H1 (cell line): ENCODE measurements around the gene MS4A3. TPM values are rescaled to one million over a fixed set of nuclear protein-coding genes. Genes with fewer than 3 reads are reported as not detected.

ENCODE experiments used
- CTCF ChIA-PET: fragments of 300-600 bp; sonication (Branson Sonifier 250); formaldehyde crosslinking; loops from one replicate; lab custom pipeline; 2021; ENCODE audit not compliant: partially characterized antibody; lab: Charles Lee
- POLR2A ChIA-PET: fragments of 300-600 bp; sonication (Branson Sonifier 250); formaldehyde crosslinking; loops from one replicate; lab custom pipeline; 2021; ENCODE audit warnings: inconsistent platforms; ENCODE audit not compliant: partially characterized antibody; lab: Charles Lee
- DNase-seq, 2 experiments: peaks; one replicate each; pipeline versions ENCODE4 v3.0.0 to v3.0.0-alpha.2; 2010 to 2022; ENCODE audit warnings: low spot score in 2 of 2, low read depth in 1 of 2, mixed read lengths in 1 of 2
- FAIRE-seq: peaks from 2 replicates; lab custom pipeline; 2011; peaks lifted over from hg19 to GRCh38; lab: Jason Lieb, UNC
- H2AFZ ChIP-seq: 2 replicates; pipeline ENCODE4 v1.8.1; 2012; ENCODE audit warnings: low read length, inconsistent platforms
- H2AK5ac ChIP-seq: 2 replicates; pipeline ENCODE4 v1.6.1; 2013; ENCODE audit warnings: low read depth, low read length
- H2BK120ac ChIP-seq: replicated peaks from 2 replicates; pipeline ENCODE3; 2013; ENCODE audit warnings: low read depth, low read length, inconsistent platforms
- H2BK12ac ChIP-seq: 2 replicates; pipeline ENCODE4 v1.6.1; 2013; ENCODE audit warnings: low read depth, low read length
- H2BK15ac ChIP-seq: 2 replicates; pipeline ENCODE4 v1.6.1; 2013; ENCODE audit warnings: low read length
- H2BK20ac ChIP-seq: 2 replicates; pipeline ENCODE4 v1.6.1; 2013; ENCODE audit warnings: low read length
- H2BK5ac ChIP-seq: 2 replicates; pipeline ENCODE4 v1.6.1; 2013; ENCODE audit warnings: low read depth, low read length
- H3K14ac ChIP-seq: 2 replicates; pipeline ENCODE4 v1.6.1; 2013; ENCODE audit warnings: inconsistent platforms; ENCODE audit not compliant: insufficient read length
- H3K18ac ChIP-seq: 2 replicates; pipeline ENCODE4 v1.6.1; 2013; ENCODE audit warnings: low read length; ENCODE audit errors: extremely low read depth
- H3K23ac ChIP-seq: 2 replicates; pipeline ENCODE4 v1.6.1; 2013; ENCODE audit warnings: inconsistent platforms; ENCODE audit not compliant: insufficient read length
- H3K23me2 ChIP-seq: 2 replicates; pipeline ENCODE4 v1.6.1; 2013; ENCODE audit warnings: low read depth, low read length
- H3K27ac ChIP-seq: 2 replicates; pipeline ENCODE4 v1.6.1; 2011; ENCODE audit warnings: low read depth, low read length, inconsistent platforms
- H3K27me3 ChIP-seq, 4 experiments: replicated peaks in 1 of 4; 1 replicate in 1 of 4; 2 replicates in 3 of 4; pipeline versions ENCODE4 v1.6.1 to v1.8.1; 2011 to 2013; ENCODE audit warnings: low read length in 3 of 4, mild to moderate bottlenecking in 3 of 4, inconsistent platforms in 2 of 4, mixed read lengths in 2 of 4, moderate library complexity in 1 of 4; ENCODE audit not compliant: control insufficient read depth in 3 of 4, insufficient read depth in 3 of 4; ENCODE audit errors: extremely low read depth in 1 of 4
- H3K36me3 ChIP-seq, 4 experiments: 2 replicates each; pipeline versions ENCODE4 v1.6.1 to v1.8.1; 2011 to 2013; ENCODE audit warnings: mild to moderate bottlenecking in 4 of 4, low read length in 3 of 4, moderate library complexity in 2 of 4, control low read depth in 1 of 4, inconsistent platforms in 1 of 4; ENCODE audit not compliant: insufficient read depth in 4 of 4, control insufficient read depth in 2 of 4
- H3K4ac ChIP-seq: replicated peaks from 2 replicates; pipeline ENCODE3; 2013; ENCODE audit warnings: low read length, low read depth, mixed read lengths, inconsistent platforms; ENCODE audit not compliant: insufficient read length
- H3K4me1 ChIP-seq, 4 experiments: replicated peaks in 1 of 4; 1 replicate in 1 of 4; 2 replicates in 3 of 4; pipeline versions ENCODE4 v1.6.1 to v1.8.1; 2011 to 2013; ENCODE audit warnings: low read length in 3 of 4, inconsistent platforms in 2 of 4, mixed read lengths in 1 of 4; ENCODE audit not compliant: insufficient read depth in 4 of 4, control insufficient read depth in 3 of 4
- H3K4me2 ChIP-seq, 2 experiments: 2 replicates each; pipeline versions ENCODE4 v1.6.1 to v1.8.1; 2011 to 2013; ENCODE audit warnings: low read depth in 2 of 2, low read length in 2 of 2, control low read depth in 1 of 2, inconsistent platforms in 1 of 2, mild to moderate bottlenecking in 1 of 2; ENCODE audit not compliant: insufficient read depth in 1 of 2
- H3K4me3 ChIP-seq, 4 experiments: fragments of 200-600, 300-600 bp in 1 of 4; sonication (generic), shearing (Covaris generic), sonication (Bioruptor Twin) in 1 of 4; 2 replicates each; pipeline versions ENCODE4 v1.5.1 to v1.8.1; 2011 to 2016; ENCODE audit warnings: low read length in 4 of 4, low read depth in 3 of 4, control low read depth in 2 of 4, inconsistent platforms in 2 of 4, mild to moderate bottlenecking in 2 of 4, mixed read lengths in 1 of 4, moderate library complexity in 1 of 4; ENCODE audit not compliant: insufficient read depth in 2 of 4; ENCODE audit errors: extremely low read depth in 1 of 4
- H3K56ac ChIP-seq: replicated peaks from 2 replicates; pipeline ENCODE3; 2013; ENCODE audit warnings: low read depth, mild to moderate bottlenecking, mixed read lengths, low read length, inconsistent platforms; ENCODE audit not compliant: insufficient read length
- H3K79me1 ChIP-seq: 2 replicates; pipeline ENCODE4 v1.6.1; 2013; ENCODE audit warnings: low read depth, low read length, control low read depth
- H3K79me2 ChIP-seq, 2 experiments: 2 replicates each; pipeline versions ENCODE4 v1.6.1 to v1.8.1; 2012 to 2013; ENCODE audit warnings: low read length in 2 of 2, mild to moderate bottlenecking in 2 of 2, inconsistent platforms in 1 of 2; ENCODE audit not compliant: insufficient read depth in 2 of 2, control insufficient read depth in 1 of 2
- H3K9ac ChIP-seq, 4 experiments: replicated peaks in 1 of 4; 1 replicate in 1 of 4; 2 replicates in 3 of 4; pipeline versions ENCODE4 v1.6.1 to v1.8.1; 2011 to 2013; ENCODE audit warnings: low read depth in 3 of 4, low read length in 3 of 4, control low read depth in 2 of 4, mild to moderate bottlenecking in 2 of 4, moderate library complexity in 2 of 4, inconsistent platforms in 1 of 4; ENCODE audit errors: extremely low read depth in 1 of 4
- H3K9me3 ChIP-seq, 2 experiments: 2 replicates each; pipeline versions ENCODE4 v1.6.1 to v1.8.1; 2012 to 2013; ENCODE audit warnings: mild to moderate bottlenecking in 2 of 2, moderate library complexity in 2 of 2, control low read depth in 1 of 2, inconsistent platforms in 1 of 2, low read depth in 1 of 2, low read length in 1 of 2, mixed read lengths in 1 of 2; ENCODE audit not compliant: insufficient read depth in 2 of 2
- H4K20me1 ChIP-seq, 2 experiments: replicated peaks in 1 of 2; 2 replicates each; pipeline versions ENCODE3 to v1.8.1; 2011 to 2013; ENCODE audit warnings: inconsistent platforms in 2 of 2, low read length in 2 of 2, mild to moderate bottlenecking in 1 of 2; ENCODE audit not compliant: insufficient read depth in 2 of 2, control insufficient read depth in 1 of 2
- H4K5ac ChIP-seq: 2 replicates; pipeline ENCODE4 v1.6.1; 2013; ENCODE audit warnings: low read length, low read depth, mixed read lengths, inconsistent platforms; ENCODE audit not compliant: insufficient read length
- H4K8ac ChIP-seq: 2 replicates; pipeline ENCODE4 v1.8.0; 2013; ENCODE audit warnings: mild to moderate bottlenecking, moderate library complexity, low read length, inconsistent platforms; ENCODE audit not compliant: insufficient read depth; ENCODE audit errors: extremely low read depth
- H4K91ac ChIP-seq: replicated peaks from 2 replicates; pipeline ENCODE3; 2013; ENCODE audit warnings: low read length, mixed read lengths, inconsistent platforms; ENCODE audit not compliant: insufficient read length
- BACH1 ChIP-seq: IDR thresholded peaks from 2 replicates; pipeline ENCODE4 v1.6.1; 2012; ENCODE audit warnings: low read length, improper control_type of control experiment
- BRCA1 ChIP-seq: IDR thresholded peaks from 2 replicates; pipeline ENCODE4 v1.6.1; 2012; ENCODE audit warnings: low read depth, low read length, improper control_type of control experiment
- EP300 ChIP-seq, 2 experiments: IDR thresholded peaks; 1 replicate in 1 of 2; 2 replicates in 1 of 2; pipeline ENCODE4 v1.6.1; 2011 to 2012; ENCODE audit warnings: low read depth in 2 of 2, low read length in 2 of 2, mild to moderate bottlenecking in 2 of 2, borderline replicate concordance in 1 of 2, inconsistent platforms in 1 of 2, moderate library complexity in 1 of 2
- FOSL1 ChIP-seq: IDR thresholded peaks from 2 replicates; pipeline ENCODE4 v1.6.1; 2011; ENCODE audit warnings: mild to moderate bottlenecking, low read depth, low read length, moderate library complexity; ENCODE audit not compliant: insufficient read depth
- HDAC2 ChIP-seq, 2 experiments: fragments of 300-600 bp in 1 of 2; sonication (generic) in 1 of 2; IDR thresholded peaks; 2 replicates each; pipeline ENCODE4 v1.6.1; 2011 to 2012; ENCODE audit warnings: low read depth in 2 of 2, low read length in 2 of 2, mild to moderate bottlenecking in 2 of 2, moderate library complexity in 2 of 2, borderline replicate concordance in 1 of 2, inconsistent platforms in 1 of 2
- JUN ChIP-seq: IDR thresholded peaks from 2 replicates; pipeline ENCODE4 v1.6.1; 2011; ENCODE audit warnings: low read depth, mild to moderate bottlenecking, improper control_type of control experiment, low read length
- NANOG ChIP-seq: IDR thresholded peaks from 2 replicates; pipeline ENCODE4 v1.6.1; 2011; ENCODE audit warnings: low read length, low read depth, mild to moderate bottlenecking, inconsistent platforms; ENCODE audit not compliant: insufficient read depth, poor library complexity, severe bottlenecking
- POLR2AphosphoS5 ChIP-seq: IDR thresholded peaks from 2 replicates; pipeline ENCODE4 v1.6.1; 2011; ENCODE audit warnings: low read depth, low read length
- POU5F1 ChIP-seq: IDR thresholded peaks from 2 replicates; pipeline ENCODE4 v1.6.1; 2011; ENCODE audit warnings: low read depth, mild to moderate bottlenecking, low read length, moderate library complexity
- SIN3A ChIP-seq, 2 experiments: IDR thresholded peaks in 1 of 2; conservative IDR thresholded peaks in 1 of 2; 2 replicates each; pipeline ENCODE4 v1.6.1; 2011 to 2012; ENCODE audit warnings: low read length in 2 of 2, improper control_type of control experiment in 1 of 2, low read depth in 1 of 2, mild to moderate bottlenecking in 1 of 2
- SP1 ChIP-seq: IDR thresholded peaks from 2 replicates; pipeline ENCODE4 v1.6.1; 2011; ENCODE audit warnings: low read depth, low read length
- TAF7 ChIP-seq: optimal IDR thresholded peaks from 2 replicates; pipeline ENCODE3; 2011; ENCODE audit warnings: low read depth, mild to moderate bottlenecking, inconsistent platforms, low read length, moderate library complexity, borderline replicate concordance
- WGBS, 2 experiments: shearing (Covaris generic) in 1 of 2; methylation state at CpG; one replicate each; pipeline versions ENCODE4 v1.1.6 to v1.1.7; 2013 to 2015; ENCODE audit warnings: low lambda C conversion rate in 2 of 2, mixed read lengths in 2 of 2, inconsistent platforms in 1 of 2, low coverage in 1 of 2, missing lambda C conversion rate in 1 of 2; ENCODE audit not compliant: insufficient replicate concordance in 2 of 2, insufficient coverage in 1 of 2, insufficient read length in 1 of 2; ENCODE audit errors: extremely low coverage in 1 of 2, missing lambda C conversion rate in 1 of 2; 5-methylcytosine and 5-hydroxymethylcytosine counted together
- polyA plus RNA-seq, 7 experiments: library from polyadenylated mRNA; depleted of rRNA in 3 of 7; stranded (reverse) in 5 of 7; unstranded in 2 of 7; fragments of >200 nt in 5 of 7; fragments of 200-250 nt in 2 of 7; gene quantifications; 1 replicate in 5 of 7; 2 replicates in 1 of 7; 4 replicates in 1 of 7; pipeline versions ENCODE4 v1.2.1 to v1.2.3, GENCODE V29; 2011 to 2013; ENCODE audit warnings: missing spikeins in 2 of 7, mixed read lengths in 2 of 7
- total RNA-seq: library from RNA; stranded (reverse); fragmentation: NEBNext Ultra II Directional; extraction: Animal tissue kit (Norgen Biotek cat#: 25700); gene quantifications from 2 replicates; pipeline ENCODE4 v1.2.1, GENCODE V29; 2021

MS4A3 gene
- total and polyA plus RNA-seq, 2 of the 8 experiments (the other 6 are each of a cell fraction or from before 2014, with no cell fraction given) = not detected

- Histone ChIP-seq H3K79me2 (no peaks in the 10 kb centered on the region), H4K91ac (no peak within 1 kb of the TSS), H3K27ac (no peak within 1 kb of the TSS), H2AK5ac (no peak within 1 kb of the TSS), H2BK15ac (no peak within 1 kb of the TSS), H4K5ac (no peak within 1 kb of the TSS), H2BK120ac (no peak within 1 kb of the TSS), H3K4me2 (no peak within 1 kb of the TSS), H3K23ac (no peak within 1 kb of the TSS), H2AFZ (no peak within 1 kb of the TSS), H4K8ac (no peak within 1 kb of the TSS), H3K4me1 (peaks cover 0 to 5% (median 0%) of the 10 kb centered on the region in 4 experiments; a peak in 2 of 7 replicates), H3K4ac (no peak within 1 kb of the TSS), H2BK20ac (no peak within 1 kb of the TSS), H3K23me2 (no peaks in the 10 kb centered on the region), H4K20me1 (no peaks in the 10 kb centered on the region), H2BK12ac (no peak within 1 kb of the TSS; the same call in 1 of the 2 replicates), H3K27me3 (no peaks in the 10 kb centered on the region), H3K36me3 (no peaks in the 10 kb centered on the region), H3K4me3 (no peak within 1 kb of the TSS), H3K14ac (no peak within 1 kb of the TSS), H3K18ac (no peak within 1 kb of the TSS), H3K79me1 (no peaks in the 10 kb centered on the region), H3K9ac (no peak within 1 kb of the TSS; a peak in 1 of 7 replicates), H2BK5ac (no peak within 1 kb of the TSS)
- FAIRE-seq = no peak
- 83% methylated on average over 1 of the region's 1 CpG; no CpG with 5 or more reads in 1 of the 2 experiments for WGBS, 2 experiments
- TF ChIP-seq BACH1 = no peak
- TF ChIP-seq NANOG = no peak
- TF ChIP-seq JUN = no peak
- no peak for TF ChIP-seq POLR2AphosphoS5
- no peak for TF ChIP-seq EP300 (IDR thresholded peaks at IDR 0.05; ENCODE audit: borderline replicate concordance in 1 of 2, low read depth in 2 of 2, low read length in 2 of 2)
- no peak for TF ChIP-seq BRCA1
- no peak for TF ChIP-seq FOSL1
- TF ChIP-seq HDAC2 (IDR thresholded peaks at IDR 0.05; ENCODE audit: borderline replicate concordance in 1 of 2, low read depth in 2 of 2, low read length in 2 of 2) = no peak
- no peak for TF ChIP-seq SP1
- no peak for TF ChIP-seq SIN3A (conservative IDR thresholded peaks at IDR 0.05 in 1 of 2, IDR thresholded peaks at IDR 0.05 in 1 of 2; ENCODE audit: low read depth in 1 of 2, low read length in 2 of 2)
- no peak for TF ChIP-seq POU5F1
- no peak for TF ChIP-seq TAF7
- TF ChIP-seq, all 59 proteins: peak for 0
- Histone ChIP-seq H3K9me3 (peaks cover 0 to 8% of the 10 kb centered on the region in 2 experiments; a peak in 1 of 4 replicates), H3K56ac (no peak within 1 kb of the TSS)
- DNase-seq = no peak
- CTCF ChIA-PET = interaction anchor here (1.8 kb wide), 1 partner anchor 234 kb away, joined by 5 read pairs; no protein-coding TSS in a partner anchor
- POLR2A ChIA-PET = no interaction called here
These were observed 39.6 kb upstream of the MS4A3 start, which contains the start of gene OOSP4B for GRCh38 chr11:60016881-60017280. TSS of gene OOSP4B (plus strand) at chr11:60017181.
